ENCODE data around the gene NLRC4. TPM values are rescaled to one million over a fixed set of nuclear protein-coding genes. Genes with fewer than 3 reads are reported as not detected.

The NLRC4 gene
- total RNA-seq, 1 donor from 2014 or later: not detected

DNA sequence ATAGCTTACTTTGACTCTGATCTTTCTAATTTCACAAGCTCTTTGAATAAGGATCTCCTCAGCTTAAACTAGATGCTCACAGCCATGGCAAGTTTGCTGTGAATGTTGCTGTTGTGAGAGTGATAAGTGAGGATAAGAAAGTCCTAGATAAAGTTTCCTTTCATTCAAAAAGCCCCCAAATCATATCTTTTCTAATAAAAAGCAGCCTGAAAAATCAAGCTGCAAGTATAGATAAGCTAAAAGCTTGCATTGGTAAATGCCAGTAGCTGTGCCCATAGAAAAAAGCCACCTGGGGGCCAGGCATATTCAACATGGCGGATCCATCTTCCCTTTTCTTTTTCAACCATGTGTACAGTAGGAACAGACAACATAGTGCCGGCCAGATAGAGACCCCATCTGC, 4.3 kb downstream of the NLRC4 start:
- no peak overlapping the region for H3K27ac ChIP-seq
- H3K9me3 ChIP-seq (ENCODE audit: low read depth): no peaks in the 10 kb centered on the region
- TF ChIP-seq CTCF (IDR thresholded peaks at IDR 0.05) (no peak), EZH2phosphoT487 (IDR thresholded peaks at IDR 0.05) (no peak), EZH2 (IDR thresholded peaks at IDR 0.05) (no peak)
- H4K20me1 ChIP-seq (ENCODE audit: low read depth): no peaks in the 10 kb centered on the region
- no peaks in the 10 kb centered on the region for H3K27me3 ChIP-seq
- no peaks in the 10 kb centered on the region for H3K36me3 Mint-ChIP-seq
- H3K27ac Mint-ChIP-seq: no peak overlapping the region
- no peak overlapping the region for H2AFZ ChIP-seq (replicated peaks)
- H3K27me3 Mint-ChIP-seq (ENCODE audit: insufficient read depth, low read depth): peaks cover 5% of the 10 kb centered on the region
- no peak overlapping the region for H3K4me2 ChIP-seq
- peaks cover 2% of the 10 kb centered on the region for H3K4me1 Mint-ChIP-seq
- no peaks in the 10 kb centered on the region for H3F3A ChIP-seq (ENCODE audit: low read depth)
- no peak overlapping the region for H3K4me3 ChIP-seq
- no peak overlapping the region for H3K9ac ChIP-seq
- no peaks in the 10 kb centered on the region for H3K36me3 ChIP-seq
- no peaks in the 10 kb centered on the region for H3K4me1 ChIP-seq
- no peak for DNase-seq (ENCODE audit: low spot score)
- no peak overlapping the region for H3K4me3 Mint-ChIP-seq
- no peaks in the 10 kb centered on the region for H3K79me2 ChIP-seq (ENCODE audit: low read depth)
- no peaks in the 10 kb centered on the region for H3K9me3 Mint-ChIP-seq

DNA sequence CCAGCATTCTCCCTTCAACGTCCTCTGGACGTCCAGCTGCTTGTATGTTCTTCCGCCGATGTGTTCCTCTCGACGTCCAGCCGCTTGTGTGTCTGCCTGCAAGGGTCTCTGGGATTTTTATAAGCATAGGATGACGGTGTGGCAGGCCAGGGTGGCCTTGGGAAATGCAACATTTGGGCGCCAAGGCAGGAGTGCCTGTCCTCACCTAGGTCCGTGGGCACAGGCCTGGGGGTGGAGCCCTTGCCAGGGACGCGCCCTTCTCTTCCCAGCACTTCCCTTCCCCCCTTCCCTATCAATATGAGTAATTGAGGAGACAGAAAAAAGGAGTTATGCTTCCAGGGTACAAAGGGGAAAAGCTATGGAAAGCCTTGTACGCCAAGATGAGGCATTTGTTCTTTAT, 6.4 kb downstream of the NLRC4 start:
- H3K4me3 ChIP-seq: no peak overlapping the region
- Mint-ChIP-seq H3K36me3 (no peaks in the 10 kb centered on the region), H3K4me1 (no peaks in the 10 kb centered on the region), H3K9me3 (no peaks in the 10 kb centered on the region), H3K4me3 (no peak overlapping the region), H3K27me3 (ENCODE audit: insufficient read depth, low read depth) (peaks cover 5% of the 10 kb centered on the region), H3K27ac (no peak overlapping the region)
- no peak overlapping the region for H3K9ac ChIP-seq
- no peaks in the 10 kb centered on the region for H3K79me2 ChIP-seq (ENCODE audit: low read depth)
- no peak for DNase-seq (ENCODE audit: low spot score)
- H3K4me1 ChIP-seq: no peaks in the 10 kb centered on the region
- H4K20me1 ChIP-seq (ENCODE audit: low read depth): no peaks in the 10 kb centered on the region
- H3K4me2 ChIP-seq: no peak overlapping the region
- H3K36me3 ChIP-seq: no peaks in the 10 kb centered on the region
- peak overlapping the region; percentile 18 for H2AFZ ChIP-seq (replicated peaks)
- H3K9me3 ChIP-seq (ENCODE audit: low read depth): no peaks in the 10 kb centered on the region
- no peak overlapping the region for H3K27ac ChIP-seq
- H3F3A ChIP-seq (ENCODE audit: low read depth): no peaks in the 10 kb centered on the region
- TF ChIP-seq EZH2 (IDR thresholded peaks at IDR 0.05) (no peak), EZH2phosphoT487 (IDR thresholded peaks at IDR 0.05) (no peak), CTCF (IDR thresholded peaks at IDR 0.05) (no peak)
- no peaks in the 10 kb centered on the region for H3K27me3 ChIP-seq

DNA sequence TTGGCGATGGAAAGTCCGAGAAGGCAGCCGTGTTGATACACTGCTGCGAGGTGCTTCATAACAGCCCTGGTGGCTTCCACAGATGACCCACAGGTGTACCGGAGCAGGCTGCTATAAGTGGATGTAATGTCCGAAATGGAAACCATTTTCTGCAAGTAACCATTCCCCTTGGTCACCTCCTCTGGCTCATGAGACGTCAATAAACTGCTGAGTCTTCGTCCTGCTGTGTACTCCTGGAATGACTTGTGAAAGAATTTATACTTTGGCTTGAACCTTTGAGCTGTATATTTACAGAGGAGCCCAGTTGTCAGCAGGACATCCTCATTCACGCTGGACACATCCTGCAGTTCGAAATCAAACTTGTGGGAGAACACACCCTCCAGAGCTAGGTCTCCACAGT, 14.4 kb downstream of the NLRC4 start:
- no peaks in the 10 kb centered on the region for H3K27me3 ChIP-seq
- no peaks in the 10 kb centered on the region for H4K20me1 ChIP-seq (ENCODE audit: low read depth)
- no peaks in the 10 kb centered on the region for H3K9me3 ChIP-seq (ENCODE audit: low read depth)
- H3K4me2 ChIP-seq: no peak overlapping the region
- H3K36me3 ChIP-seq: no peaks in the 10 kb centered on the region
- Mint-ChIP-seq H3K27me3 (ENCODE audit: insufficient read depth, low read depth) (no peaks in the 10 kb centered on the region), H3K9me3 (no peaks in the 10 kb centered on the region), H3K27ac (no peak overlapping the region), H3K36me3 (no peaks in the 10 kb centered on the region), H3K4me1 (no peaks in the 10 kb centered on the region), H3K4me3 (no peak overlapping the region)
- no peaks in the 10 kb centered on the region for H3K4me1 ChIP-seq
- DNase-seq (ENCODE audit: low spot score): no peak
- H3K27ac ChIP-seq: no peak overlapping the region
- no peak overlapping the region for H3K4me3 ChIP-seq
- no peak for TF ChIP-seq EZH2 (IDR thresholded peaks at IDR 0.05)
- TF ChIP-seq CTCF (IDR thresholded peaks at IDR 0.05): no peak
- no peak for TF ChIP-seq EZH2phosphoT487 (IDR thresholded peaks at IDR 0.05)
- no peaks in the 10 kb centered on the region for H3K79me2 ChIP-seq (ENCODE audit: low read depth)
- no peak overlapping the region for H3K9ac ChIP-seq
- H3F3A ChIP-seq (ENCODE audit: low read depth): no peaks in the 10 kb centered on the region
- H2AFZ ChIP-seq (replicated peaks): no peak overlapping the region
